H1 (cell line): ENCODE results near the gene TNFSF12. TPM values are rescaled to one million over a fixed set of nuclear protein-coding genes. Genes with fewer than 3 reads are reported as not detected.

ENCODE experiments used
- ASH2L ChIP-seq: fragments of 200-600, 300-600 bp; sonication (generic); IDR thresholded peaks from one replicate; pipeline ENCODE4 v1.7.1; 2017; ENCODE audit warnings: low read length
- CBX5 ChIP-seq: fragments of 300-800, 300-1000 bp; sonication (generic); IDR thresholded peaks from 2 replicates; pipeline ENCODE4 v1.7.1; 2016; ENCODE audit warnings: antibody characterized with exemption, low read length, low read depth
- CHD2 ChIP-seq: IDR thresholded peaks from 2 replicates; pipeline ENCODE4 v1.6.1; 2012; ENCODE audit warnings: low read length, improper control_type of control experiment
- EZH2 ChIP-seq: fragments of 200-600 bp; sonication (generic); IDR thresholded peaks from 2 replicates; pipeline ENCODE4 v1.7.1; 2012; ENCODE audit warnings: low read depth, mild to moderate bottlenecking, moderate library complexity, low read length, inconsistent platforms; ENCODE audit not compliant: severe bottlenecking
- JUN ChIP-seq: IDR thresholded peaks from 2 replicates; pipeline ENCODE4 v1.6.1; 2011; ENCODE audit warnings: low read depth, mild to moderate bottlenecking, improper control_type of control experiment, low read length
- KDM4A ChIP-seq: IDR thresholded peaks from one replicate; pipeline ENCODE4 v1.7.1; 2012; ENCODE audit warnings: low read depth, mild to moderate bottlenecking, moderate library complexity, low read length, inconsistent platforms; ENCODE audit not compliant: severe bottlenecking
- KDM5A ChIP-seq: fragments of 200-600 bp; IDR thresholded peaks from 2 replicates; pipeline ENCODE4 v1.7.1; 2012; ENCODE audit warnings: mild to moderate bottlenecking, low read length, inconsistent platforms, mixed read lengths
- NANOG ChIP-seq: IDR thresholded peaks from 2 replicates; pipeline ENCODE4 v1.6.1; 2011; ENCODE audit warnings: low read length, low read depth, mild to moderate bottlenecking, inconsistent platforms; ENCODE audit not compliant: insufficient read depth, poor library complexity, severe bottlenecking
- NRF1 ChIP-seq: IDR thresholded peaks from 2 replicates; pipeline ENCODE4 v1.6.1; 2011; ENCODE audit warnings: mild to moderate bottlenecking, low read depth, low read length, improper control_type of control experiment
- POLR2AphosphoS5 ChIP-seq: IDR thresholded peaks from 2 replicates; pipeline ENCODE4 v1.6.1; 2011; ENCODE audit warnings: low read depth, low read length
- POU5F1 ChIP-seq: IDR thresholded peaks from 2 replicates; pipeline ENCODE4 v1.6.1; 2011; ENCODE audit warnings: low read depth, mild to moderate bottlenecking, low read length, moderate library complexity
- RFX5 ChIP-seq: IDR thresholded peaks from 2 replicates; pipeline ENCODE4 v1.6.1; 2011; ENCODE audit warnings: low read depth, low read length, improper control_type of control experiment, borderline replicate concordance
- SAP30 ChIP-seq: fragments of 300-600 bp; sonication (generic); IDR thresholded peaks from 2 replicates; pipeline ENCODE4 v1.7.1; 2012; ENCODE audit warnings: low read length, moderate library complexity, mild to moderate bottlenecking, inconsistent platforms; ENCODE audit not compliant: insufficient read depth, insufficient replicate concordance
- SIN3A ChIP-seq, 2 experiments: IDR thresholded peaks in 1 of 2; conservative IDR thresholded peaks in 1 of 2; 2 replicates each; pipeline ENCODE4 v1.6.1; 2011 to 2012; ENCODE audit warnings: low read length in 2 of 2, improper control_type of control experiment in 1 of 2, low read depth in 1 of 2, mild to moderate bottlenecking in 1 of 2
- SIRT6 ChIP-seq: IDR thresholded peaks from one replicate; pipeline ENCODE4 v1.7.1; 2012; ENCODE audit warnings: low read length, inconsistent platforms
- SIX5 ChIP-seq: IDR thresholded peaks from 2 replicates; pipeline ENCODE4 v1.6.1; 2011; ENCODE audit warnings: mild to moderate bottlenecking, low read depth, low read length
- SP2 ChIP-seq: IDR thresholded peaks from 2 replicates; pipeline ENCODE4 v1.6.1; 2012; ENCODE audit warnings: mild to moderate bottlenecking, low read length, inconsistent platforms
- SUZ12 ChIP-seq: fragments of 200-600 bp; sonication (generic); IDR thresholded peaks from 2 replicates; pipeline ENCODE4 v1.6.1; 2012; ENCODE audit warnings: mild to moderate bottlenecking, inconsistent platforms, low read length, moderate library complexity, mixed read lengths
- polyA plus RNA-seq, 7 experiments: library from polyadenylated mRNA; depleted of rRNA in 3 of 7; stranded (reverse) in 5 of 7; unstranded in 2 of 7; fragments of >200 nt in 5 of 7; fragments of 200-250 nt in 2 of 7; gene quantifications; 1 replicate in 5 of 7; 2 replicates in 1 of 7; 4 replicates in 1 of 7; pipeline versions ENCODE4 v1.2.1 to v1.2.3, GENCODE V29; 2011 to 2013; ENCODE audit warnings: missing spikeins in 2 of 7, mixed read lengths in 2 of 7
- total RNA-seq: library from RNA; stranded (reverse); fragmentation: NEBNext Ultra II Directional; extraction: Animal tissue kit (Norgen Biotek cat#: 25700); gene quantifications from 2 replicates; pipeline ENCODE4 v1.2.1, GENCODE V29; 2021
- TF ChIP-seq, protein P1 (sequence below): IDR thresholded peaks from 2 replicates; pipeline ENCODE4 v1.6.1; 2011; ENCODE audit warnings: low read length, improper control_type of control experiment
- TF ChIP-seq, protein P2 (sequence below): IDR thresholded peaks from 2 replicates; pipeline ENCODE4 v1.6.1; 2012; ENCODE audit warnings: inconsistent platforms
- TF ChIP-seq, protein P3 (sequence below): IDR thresholded peaks from 2 replicates; pipeline ENCODE4 v1.6.1; 2012; ENCODE audit warnings: inconsistent platforms

The TNFSF12 gene
- total and polyA plus RNA-seq, 2 of the 8 experiments (the other 6 are each of a cell fraction or from before 2014, with no cell fraction given) = 7.2 to 9.6 TPM

DNA sequence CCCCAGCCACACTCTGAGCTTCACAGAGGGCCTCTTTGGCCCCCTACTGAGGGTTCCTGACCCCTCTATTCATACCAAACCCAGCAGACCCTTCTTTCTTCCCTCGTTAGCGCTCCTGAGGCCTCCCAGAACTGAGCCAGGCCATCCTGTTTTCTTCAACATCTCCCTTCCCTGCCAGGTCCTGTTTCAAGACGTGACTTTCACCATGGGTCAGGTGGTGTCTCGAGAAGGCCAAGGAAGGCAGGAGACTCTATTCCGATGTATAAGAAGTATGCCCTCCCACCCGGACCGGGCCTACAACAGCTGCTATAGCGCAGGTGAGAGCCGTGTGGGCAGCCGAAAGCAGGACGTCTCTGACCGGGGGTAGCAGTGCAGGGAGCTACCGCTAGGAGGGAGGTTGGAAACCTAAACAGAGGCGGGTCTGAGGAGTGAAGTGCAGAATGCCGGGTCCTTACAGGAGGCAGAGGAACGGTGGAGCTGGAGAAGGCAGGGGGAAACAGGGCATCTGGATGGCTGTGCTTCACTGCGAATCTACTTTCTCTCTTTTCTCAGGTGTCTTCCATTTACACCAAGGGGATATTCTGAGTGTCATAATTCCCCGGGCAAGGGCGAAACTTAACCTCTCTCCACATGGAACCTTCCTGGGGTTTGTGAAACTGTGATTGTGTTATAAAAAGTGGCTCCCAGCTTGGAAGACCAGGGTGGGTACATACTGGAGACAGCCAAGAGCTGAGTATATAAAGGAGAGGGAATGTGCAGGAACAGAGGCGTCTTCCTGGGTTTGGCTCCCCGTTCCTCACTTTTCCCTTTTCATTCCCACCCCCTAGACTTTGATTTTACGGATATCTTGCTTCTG is 11.5 kb downstream of the TNFSF12 start (continued):
- TF ChIP-seq, protein P1, sequence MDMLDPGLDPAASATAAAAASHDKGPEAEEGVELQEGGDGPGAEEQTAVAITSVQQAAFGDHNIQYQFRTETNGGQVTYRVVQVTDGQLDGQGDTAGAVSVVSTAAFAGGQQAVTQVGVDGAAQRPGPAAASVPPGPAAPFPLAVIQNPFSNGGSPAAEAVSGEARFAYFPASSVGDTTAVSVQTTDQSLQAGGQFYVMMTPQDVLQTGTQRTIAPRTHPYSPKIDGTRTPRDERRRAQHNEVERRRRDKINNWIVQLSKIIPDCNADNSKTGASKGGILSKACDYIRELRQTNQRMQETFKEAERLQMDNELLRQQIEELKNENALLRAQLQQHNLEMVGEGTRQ = no peak
- TF ChIP-seq SAP30 = peak; percentile 35
- peak; percentile 39; the same call in 1 of the 2 replicates for TF ChIP-seq POLR2AphosphoS5
- no peak for TF ChIP-seq ASH2L
- TF ChIP-seq CBX5 = no peak
- TF ChIP-seq SIN3A (conservative IDR thresholded peaks at IDR 0.05 in 1 of 2, IDR thresholded peaks at IDR 0.05 in 1 of 2; ENCODE audit: low read depth in 1 of 2, low read length in 2 of 2) = peak in 1 of 2 experiments; percentile 77; a peak in 1 of 4 replicates
- TF ChIP-seq, protein P2, sequence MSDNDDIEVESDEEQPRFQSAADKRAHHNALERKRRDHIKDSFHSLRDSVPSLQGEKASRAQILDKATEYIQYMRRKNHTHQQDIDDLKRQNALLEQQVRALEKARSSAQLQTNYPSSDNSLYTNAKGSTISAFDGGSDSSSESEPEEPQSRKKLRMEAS = no peak; the same call in 1 of the 2 replicates
- TF ChIP-seq NANOG = no peak
- TF ChIP-seq POU5F1 = no peak
- TF ChIP-seq SUZ12 = no peak
- TF ChIP-seq EZH2 = no peak
- TF ChIP-seq NRF1 = no peak
- TF ChIP-seq, protein P3, sequence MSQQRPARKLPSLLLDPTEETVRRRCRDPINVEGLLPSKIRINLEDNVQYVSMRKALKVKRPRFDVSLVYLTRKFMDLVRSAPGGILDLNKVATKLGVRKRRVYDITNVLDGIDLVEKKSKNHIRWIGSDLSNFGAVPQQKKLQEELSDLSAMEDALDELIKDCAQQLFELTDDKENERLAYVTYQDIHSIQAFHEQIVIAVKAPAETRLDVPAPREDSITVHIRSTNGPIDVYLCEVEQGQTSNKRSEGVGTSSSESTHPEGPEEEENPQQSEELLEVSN = no peak
- TF ChIP-seq KDM4A = no peak
- no peak for TF ChIP-seq SP2
- no peak for TF ChIP-seq CHD2
- TF ChIP-seq SIRT6 = no peak
- TF ChIP-seq KDM5A = no peak
- TF ChIP-seq SIX5 = no peak
- TF ChIP-seq RFX5 = no peak
- TF ChIP-seq JUN = no peak
